Stimulated activated CD8-positive, alpha-beta memory T cell treated with anti-CD3 and anti-CD28 coated beads, Interleukin-12 subunit alpha, Interleukin-12 subunit beta, amount 100 ng/mL, for 24 hours (primary cell): ENCODE data around the gene GNL3.

Experiments used
- DNase-seq: peaks from one replicate; pipeline ENCODE4 v3.0.0-alpha.2; 2020; ENCODE audit errors: extremely low read depth

GNL3 gene

DNA sequence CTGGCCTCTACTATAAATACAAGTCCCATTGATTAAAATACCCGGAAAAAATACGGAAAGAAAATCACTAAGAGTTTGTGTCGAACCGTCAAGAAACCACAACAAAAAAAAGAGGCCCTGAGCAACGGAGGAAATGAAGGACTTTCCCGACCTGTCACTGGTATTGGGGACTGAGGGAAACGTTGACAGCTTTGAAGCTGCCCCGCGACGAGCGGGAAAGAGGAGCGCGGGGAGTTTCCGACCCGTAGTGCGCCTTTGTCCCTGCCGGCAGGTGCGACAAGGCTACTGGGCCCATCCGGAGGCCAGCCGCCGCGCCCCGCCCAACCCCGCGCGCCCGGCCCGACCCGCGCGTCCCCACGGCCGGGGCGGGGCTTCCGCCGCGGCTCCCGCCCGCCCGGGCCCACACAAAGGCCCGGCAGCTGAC lies 535 bp upstream of the GNL3 start:
- peak; percentile 65 for DNase-seq

DNA sequence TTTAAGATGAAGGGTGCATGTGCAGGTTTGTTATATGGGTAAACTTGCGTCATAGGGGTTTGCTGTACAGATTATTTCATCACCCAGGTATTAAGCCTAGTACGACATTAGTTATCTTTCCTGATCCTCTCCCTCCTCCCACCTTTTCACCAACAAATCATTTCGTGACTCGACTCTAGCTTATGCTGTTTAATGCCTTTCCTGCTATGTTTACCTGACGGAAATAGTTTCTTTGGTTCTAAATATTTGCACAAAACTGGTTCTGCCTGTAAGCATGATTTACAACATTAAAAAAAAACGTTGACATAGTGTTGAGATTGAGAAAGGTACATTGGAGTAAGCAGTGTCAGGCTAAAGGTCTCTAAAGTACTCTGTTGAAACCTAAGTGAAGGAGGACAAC lies 2.4 kb downstream of the GNL3 start:
- no peak for DNase-seq

DNA sequence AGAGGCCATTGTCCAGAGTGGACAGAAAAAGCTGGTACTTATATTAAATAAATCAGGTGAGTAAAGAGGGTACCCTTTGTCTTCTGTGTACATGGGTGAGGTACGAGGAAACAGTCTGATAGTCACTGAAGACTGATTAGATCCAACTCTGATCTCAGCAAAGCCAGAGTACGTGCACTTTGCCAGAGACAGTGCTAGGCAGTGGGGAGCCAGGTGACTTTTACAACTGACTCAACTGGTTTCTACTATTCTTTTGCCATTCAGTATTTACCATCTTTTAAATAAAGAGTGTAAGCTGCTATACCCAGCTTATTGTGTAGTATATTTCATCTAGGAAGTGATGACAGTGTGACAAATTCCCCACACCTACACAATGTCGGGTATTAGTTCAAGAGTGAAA lies 3.3 kb downstream of the GNL3 start:
- no peak for DNase-seq

DNA sequence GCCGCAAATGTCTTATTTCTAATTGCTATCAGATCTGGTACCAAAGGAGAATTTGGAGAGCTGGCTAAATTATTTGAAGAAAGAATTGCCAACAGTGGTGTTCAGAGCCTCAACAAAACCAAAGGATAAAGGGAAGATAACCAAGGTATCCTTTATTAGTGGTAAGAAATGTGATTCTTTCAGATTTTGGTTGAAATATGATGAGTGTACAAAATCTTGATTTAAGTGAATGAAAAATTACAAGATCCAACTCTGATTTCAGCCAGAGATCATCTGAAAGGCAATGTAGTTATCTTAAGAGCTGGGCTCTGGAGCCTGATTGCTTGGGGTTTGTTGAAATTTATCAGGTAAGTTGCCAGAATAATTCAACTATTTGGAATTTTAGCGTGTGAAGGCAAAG lies 4.7 kb downstream of the GNL3 start:
- no peak for DNase-seq

GRCh38 chr3:52693071-52693470 lies 7.2 kb downstream of the GNL3 start:
- no peak for DNase-seq

DNA sequence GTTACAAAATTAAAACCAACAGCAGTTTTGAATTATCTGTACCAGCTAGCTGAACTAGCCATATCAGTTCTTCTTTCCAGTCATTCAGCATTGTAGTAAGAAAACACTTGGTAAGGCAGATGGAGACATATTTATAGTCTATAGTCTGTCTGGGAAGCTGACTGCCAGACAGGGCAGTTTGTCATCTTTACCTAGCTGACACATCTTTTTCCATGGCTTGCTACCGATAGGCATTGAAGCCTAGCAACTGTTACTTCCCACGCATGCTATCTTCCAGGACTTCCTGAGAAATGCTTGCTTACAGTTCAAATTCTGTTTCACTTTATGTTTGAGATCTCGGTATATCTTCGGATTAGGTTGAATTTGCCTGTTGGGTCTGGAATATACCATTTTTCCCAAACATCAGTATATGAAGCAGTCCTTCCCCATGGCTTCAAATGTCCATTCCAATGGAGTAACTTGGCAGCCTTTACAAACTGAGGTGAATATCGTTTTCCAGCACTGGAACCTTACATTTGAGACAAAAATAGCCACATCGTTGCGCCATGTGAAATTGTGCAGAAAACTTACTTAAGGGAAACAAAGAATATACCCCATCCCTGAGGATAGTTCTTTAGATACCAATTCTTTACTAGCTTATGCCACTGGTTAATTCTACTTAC lies 8.8 kb downstream of the GNL3 start:
- no peak for DNase-seq

GRCh38 chr3:52695798-52696671 lies 10.2 kb downstream of the GNL3 start:
- no peak for DNase-seq

- DNase-seq = no peak
Observed at GRCh38 chr3:52696830-52697631, 11.2 kb downstream of the GNL3 start.

DNA sequence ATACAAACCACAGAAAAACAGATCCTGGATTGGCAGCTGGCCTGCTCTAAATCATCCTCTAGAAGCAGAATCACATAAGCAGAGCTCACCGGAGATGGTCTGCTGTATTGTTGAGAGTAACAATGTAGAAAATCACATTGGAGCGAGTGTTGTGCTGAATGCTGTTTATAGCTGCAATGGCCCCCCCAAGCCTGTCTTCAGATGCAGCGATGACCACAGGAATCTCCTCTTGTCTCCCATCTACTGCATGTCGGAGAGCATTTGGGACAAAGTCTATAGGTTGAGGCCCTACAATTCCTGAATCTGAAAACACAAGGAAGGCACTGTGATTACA lies 11.8 kb downstream of the GNL3 start:
- no peak for DNase-seq

DNA sequence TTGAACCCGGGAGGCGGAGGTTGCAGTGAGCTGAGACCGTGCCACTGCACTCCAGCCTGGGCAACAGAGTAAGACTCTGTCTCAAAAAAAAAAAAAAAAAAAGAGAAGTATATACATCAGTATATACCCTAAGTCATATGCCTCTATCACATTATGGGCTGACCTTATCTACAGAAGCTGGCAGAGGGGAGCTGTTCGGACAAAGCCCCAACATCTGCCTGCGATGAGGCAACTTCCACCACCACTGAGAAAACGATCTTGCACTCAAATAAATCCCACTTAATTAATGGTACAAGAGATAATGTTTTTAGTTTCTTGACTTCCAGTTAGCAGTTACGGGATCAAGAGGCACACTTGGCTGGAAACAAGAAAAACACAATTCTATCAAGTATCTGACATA lies 17.5 kb downstream of the GNL3 start:
- DNase-seq = no peak

- DNase-seq = no peak
Observed at GRCh38 chr3:52704611-52705437, 19.0 kb downstream of the GNL3 start.

DNA sequence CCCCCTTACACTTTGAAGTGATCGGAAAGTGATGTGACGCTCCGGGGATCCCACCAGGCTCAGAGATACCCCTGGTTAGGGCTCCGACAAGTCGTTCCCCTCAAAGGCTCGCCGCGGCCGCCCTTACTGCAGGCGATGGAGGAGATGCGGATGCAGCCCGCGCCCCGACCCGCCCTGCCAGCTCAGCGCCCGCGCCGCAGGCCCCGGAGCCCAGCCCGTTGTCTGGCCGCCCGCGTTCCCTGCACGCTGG lies 19.5 kb downstream of the GNL3 start:
- no peak for DNase-seq

DNA sequence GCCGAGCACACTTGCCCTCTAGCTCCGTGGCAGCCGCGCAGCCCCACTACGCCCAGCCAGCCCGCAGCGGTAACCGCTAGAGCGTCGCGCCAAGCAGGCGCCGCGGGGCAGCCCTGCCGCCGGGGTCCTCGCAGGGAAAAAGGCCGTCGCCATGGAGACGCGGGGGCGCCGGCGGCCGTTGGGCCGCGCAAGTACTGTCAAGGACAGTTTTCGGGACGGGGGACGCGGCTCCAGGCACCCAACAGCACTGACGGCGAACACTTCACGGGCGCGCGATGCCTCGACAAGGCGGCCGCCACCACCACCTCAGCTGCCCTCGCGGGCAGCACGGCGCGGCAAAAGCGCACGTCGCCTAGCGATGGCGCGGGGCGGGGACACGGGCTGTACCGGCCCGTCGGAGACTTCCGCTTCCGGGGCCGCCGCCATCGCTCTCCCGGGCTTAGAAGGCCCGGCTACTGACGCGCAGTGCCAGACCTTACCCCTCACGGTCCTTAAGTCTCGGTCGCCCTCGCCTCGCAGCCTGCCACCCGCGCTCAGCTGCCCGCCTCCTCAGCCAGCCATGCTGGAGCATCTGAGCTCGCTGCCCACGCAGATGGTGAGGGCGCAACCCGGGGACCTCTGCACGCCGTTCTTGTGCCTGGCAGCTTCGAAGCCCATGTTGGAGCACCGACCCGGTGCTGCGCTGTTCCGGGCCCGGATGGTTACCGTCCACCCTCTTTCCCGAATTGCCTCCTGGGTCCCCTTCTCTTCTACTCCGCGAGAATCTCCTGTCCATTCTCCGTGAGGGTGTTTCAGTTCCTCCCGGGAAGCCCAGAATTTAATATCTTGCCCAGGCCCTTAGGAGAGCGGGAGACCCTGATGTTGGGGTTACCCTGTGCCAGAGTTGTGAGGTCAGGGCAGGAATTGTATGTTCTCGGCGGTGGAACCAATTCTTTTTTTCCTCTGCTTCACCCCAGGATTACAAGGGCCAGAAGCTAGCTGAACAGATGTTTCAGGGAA lies 20.2 kb downstream of the GNL3 start, which contains the start of the genes GLT8D1 and SPCS1:
TSS of gene GLT8D1 (minus strand) at position 104 of the 999 bp plus-strand sequence. CDS start 5,331 bp downstream, outside the sequence.
TSS of gene SPCS1 (plus strand) at position 419 of the 999 bp plus-strand sequence. CDS start at position 560, 141 bp downstream.
- peak; percentile 70 for DNase-seq

GRCh38 chr3:52707585-52707984 lies 21.8 kb downstream of the GNL3 start:
- no peak for DNase-seq

GRCh38 chr3:52710512-52710911 lies 24.7 kb downstream of the GNL3 start:
- no peak for DNase-seq

DNA sequence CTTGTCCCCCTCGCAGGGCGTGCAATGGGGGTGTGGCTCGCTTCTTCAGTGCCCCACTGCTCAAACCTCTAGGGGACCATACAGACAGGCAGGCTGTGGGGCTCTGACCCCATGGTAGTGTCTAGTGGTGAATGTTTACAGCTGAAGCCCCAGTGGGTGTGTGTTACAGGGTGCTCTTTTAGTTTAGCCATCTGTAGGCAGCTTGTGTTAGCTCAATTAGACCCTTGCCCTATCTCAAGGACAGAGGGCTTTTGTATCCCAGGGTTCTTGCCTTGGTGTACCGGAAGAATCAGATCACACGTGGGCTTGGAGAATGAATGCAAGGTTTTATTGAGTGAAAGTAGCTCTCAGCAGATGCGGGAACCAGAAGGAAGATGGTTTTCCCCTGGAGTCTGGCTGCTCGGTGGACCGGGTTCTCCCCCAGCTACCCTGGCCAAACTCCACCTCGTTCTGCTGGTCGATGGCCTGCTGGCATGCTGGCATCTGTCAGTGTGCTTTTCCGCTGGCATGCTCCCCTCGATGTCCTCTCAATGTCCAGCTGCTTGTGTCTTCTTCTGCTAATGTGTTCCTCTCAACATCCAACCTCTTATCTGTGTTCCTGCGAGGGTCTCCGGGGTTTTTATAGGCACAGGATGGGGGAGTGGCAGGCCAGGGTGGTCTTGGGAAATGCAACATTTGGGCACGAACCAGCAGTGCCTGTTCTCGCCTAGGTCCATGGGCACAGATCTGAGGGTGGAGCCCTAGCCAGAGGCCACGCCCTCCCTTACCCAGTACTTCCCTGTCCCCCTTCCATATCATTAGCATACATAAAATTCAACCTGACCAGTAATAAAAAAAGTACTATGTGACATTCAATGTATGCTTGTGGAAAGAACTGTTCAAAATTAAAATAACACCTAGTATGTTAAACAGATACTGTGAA lies 26.7 kb downstream of the GNL3 start:
- DNase-seq = no peak

- no peak for DNase-seq
Observed at GRCh38 chr3:52714335-52715302, 28.8 kb downstream of the GNL3 start.

DNA sequence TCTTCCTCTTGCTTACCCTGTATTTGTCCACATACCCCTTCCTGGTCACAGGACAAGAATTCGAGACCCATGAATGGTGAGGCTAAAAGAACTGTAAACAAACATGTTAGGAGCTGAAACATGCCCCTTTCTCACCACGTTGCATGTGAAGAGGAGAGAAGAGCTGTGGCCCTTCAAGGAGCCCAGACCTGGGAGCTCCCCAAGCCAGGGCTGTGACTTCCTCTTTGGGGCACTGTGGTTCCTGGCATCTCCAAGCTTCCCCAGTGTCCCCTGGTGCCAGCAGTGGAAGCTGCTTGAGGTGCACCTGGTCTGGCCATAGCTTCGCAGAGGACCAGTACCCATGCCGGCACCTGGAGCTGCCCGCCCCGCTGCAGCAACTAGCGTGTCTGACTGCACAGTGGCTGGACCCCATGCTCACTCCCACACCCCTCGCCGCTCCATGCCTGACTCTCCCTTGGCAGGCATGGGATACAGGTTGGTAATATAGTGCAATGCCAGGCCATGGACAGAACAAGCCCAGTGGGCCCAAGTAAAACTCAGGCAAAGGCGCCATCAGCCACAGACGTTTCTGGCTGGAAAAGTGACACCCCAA lies 30.0 kb downstream of the GNL3 start:
- DNase-seq = no peak
